Esophagus squamous epithelium (tissue), 5 donors: ENCODE measurements around the gene PRKAR1B. TPM values are rescaled to one million over a fixed set of nuclear protein-coding genes. Genes with fewer than 3 reads are reported as not detected.

Source experiments
- DNase-seq: peaks from one replicate; lab custom pipeline; 2025; lab: John Stamatoyannopoulos, UW
- H3K27ac ChIP-seq, 4 donors: fragments of 200-600 bp; sonication (generic); one replicate each; pipeline ENCODE4 v1.5.1; 2016 to 2019; ENCODE audit warnings: mild to moderate bottlenecking in 1 of 4
- H3K27me3 ChIP-seq, 4 donors: fragments of 200-600 bp; sonication (generic); 1 replicate in 3 of 4; 2 replicates in 1 of 4; pipeline versions ENCODE4 v1.5.1 to v1.6.0; 2017 to 2021; ENCODE audit warnings: antibody characterized with exemption in 1 of 4
- H3K36me3 ChIP-seq, 3 donors: fragments of 200-600 bp; sonication (generic); one replicate each; pipeline ENCODE4 v1.5.1; 2016 to 2019
- H3K4me1 ChIP-seq, 3 donors: fragments of 200-600 bp; sonication (generic); one replicate each; pipeline ENCODE4 v1.5.1; 2017 to 2019
- H3K4me3 ChIP-seq, 4 donors: fragments of 200-600 bp; sonication (generic); 1 replicate in 3 of 4; 2 replicates in 1 of 4; pipeline ENCODE4 v1.5.1; 2016 to 2019; ENCODE audit warnings: mild to moderate bottlenecking in 2 of 4, moderate library complexity in 1 of 4
- H3K9me3 ChIP-seq, 3 donors: fragments of 200-600 bp; sonication (generic); one replicate each; pipeline ENCODE4 v1.5.1; 2016 to 2019
- POLR2A ChIP-seq, 4 donors: fragments of 450-650 bp; IDR thresholded peaks; one replicate each; pipeline ENCODE4 v1.6.1; 2017; ENCODE audit warnings: antibody characterized with exemption in 4 of 4, mild to moderate bottlenecking in 4 of 4, moderate library complexity in 3 of 4
- WGBS, 2 donors: methylation state at CpG; one replicate each; pipeline ENCODE4 v1.1.5; 2018; 5-methylcytosine and 5-hydroxymethylcytosine counted together
- intact Hi-C: fragments of 100-400 bp; cut with DNase I; formaldehyde crosslinking; loops from one replicate; pipeline ENCODE4 v1.15.0; 2022
- total RNA-seq, 4 donors: library from RNA; depleted of rRNA; stranded (reverse); fragments of >200 nt; gene quantifications; one replicate each; pipeline ENCODE4 v1.1.0, GENCODE V29; 2016
- TF ChIP-seq, protein P1 (sequence below), 6 experiments: fragments of 450-650 bp in 4 of 6; fragments of 200-600 bp in 2 of 6; sonication (generic) in 2 of 6; IDR thresholded peaks; one replicate each; pipeline ENCODE4 v1.5.1; 2016 to 2019; ENCODE audit warnings: antibody characterized with exemption in 6 of 6, mild to moderate bottlenecking in 4 of 6, moderate library complexity in 4 of 6
- donor health status: DM: yes; HTN: yes; CAD: no.

Gene PRKAR1B
- total RNA-seq, 4 donors from 2014 or later = 10.2 to 13.1 (median 12.5) TPM

DNA sequence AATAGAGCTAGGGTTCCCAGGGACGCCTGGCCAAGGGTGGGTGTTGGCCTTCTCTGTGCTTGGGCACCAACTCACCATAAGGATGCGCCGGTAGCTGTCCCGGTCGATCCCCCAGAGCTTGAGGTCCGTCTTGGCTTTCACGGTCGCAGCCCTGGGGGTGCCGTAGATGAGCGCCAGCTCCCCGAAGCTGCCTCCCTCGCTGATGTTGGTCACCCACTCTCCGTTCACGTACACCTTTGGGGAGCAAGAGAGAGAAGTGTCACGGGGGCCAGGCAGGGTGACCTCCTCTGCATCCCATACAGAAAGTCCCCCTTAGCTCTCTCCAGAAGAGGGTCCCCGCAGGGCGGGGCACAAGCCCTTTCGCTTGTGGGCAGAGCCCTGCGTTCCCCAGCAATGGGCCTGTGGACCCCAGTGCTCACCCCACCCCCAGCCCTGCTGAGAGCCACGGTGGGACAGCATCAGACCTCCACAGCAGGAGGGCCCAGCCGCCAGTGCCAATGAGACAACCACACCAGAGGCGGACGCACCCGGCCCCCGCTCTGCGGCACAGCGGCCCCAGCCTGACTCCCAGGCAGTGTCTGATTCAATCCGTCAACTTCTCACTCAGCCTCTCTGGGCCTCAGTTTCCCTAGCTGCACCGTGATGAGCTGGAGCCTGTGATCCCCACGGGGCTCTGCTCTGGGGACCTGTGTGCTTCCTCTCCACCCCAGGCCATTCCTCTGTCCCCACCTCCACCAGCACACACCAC, 130.8 kb downstream of the PRKAR1B start:
- H3K4me1 ChIP-seq = peaks cover 0 to 16% (median under 1%) of the 10 kb centered on the region in 3 donors
- H3K27ac ChIP-seq = no peak overlapping the region
- H3K27me3 ChIP-seq = no peaks in the 10 kb centered on the region
- intact Hi-C loops = no loop called here
- no peak for DNase-seq
- WGBS, 2 donors = 83 to 97% methylated on average over 1 to 7 of the region's 30 CpGs
- no peak overlapping the region for H3K4me3 ChIP-seq
- H3K9me3 ChIP-seq = no peaks in the 10 kb centered on the region
- peaks cover 0 to 20% (median 5%) of the 10 kb centered on the region in 3 donors for H3K36me3 ChIP-seq
- TF ChIP-seq, protein P1, sequence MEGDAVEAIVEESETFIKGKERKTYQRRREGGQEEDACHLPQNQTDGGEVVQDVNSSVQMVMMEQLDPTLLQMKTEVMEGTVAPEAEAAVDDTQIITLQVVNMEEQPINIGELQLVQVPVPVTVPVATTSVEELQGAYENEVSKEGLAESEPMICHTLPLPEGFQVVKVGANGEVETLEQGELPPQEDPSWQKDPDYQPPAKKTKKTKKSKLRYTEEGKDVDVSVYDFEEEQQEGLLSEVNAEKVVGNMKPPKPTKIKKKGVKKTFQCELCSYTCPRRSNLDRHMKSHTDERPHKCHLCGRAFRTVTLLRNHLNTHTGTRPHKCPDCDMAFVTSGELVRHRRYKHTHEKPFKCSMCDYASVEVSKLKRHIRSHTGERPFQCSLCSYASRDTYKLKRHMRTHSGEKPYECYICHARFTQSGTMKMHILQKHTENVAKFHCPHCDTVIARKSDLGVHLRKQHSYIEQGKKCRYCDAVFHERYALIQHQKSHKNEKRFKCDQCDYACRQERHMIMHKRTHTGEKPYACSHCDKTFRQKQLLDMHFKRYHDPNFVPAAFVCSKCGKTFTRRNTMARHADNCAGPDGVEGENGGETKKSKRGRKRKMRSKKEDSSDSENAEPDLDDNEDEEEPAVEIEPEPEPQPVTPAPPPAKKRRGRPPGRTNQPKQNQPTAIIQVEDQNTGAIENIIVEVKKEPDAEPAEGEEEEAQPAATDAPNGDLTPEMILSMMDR (IDR thresholded peaks at IDR 0.05) = no peak
- TF ChIP-seq POLR2A (IDR thresholded peaks at IDR 0.05) = no peak

DNA sequence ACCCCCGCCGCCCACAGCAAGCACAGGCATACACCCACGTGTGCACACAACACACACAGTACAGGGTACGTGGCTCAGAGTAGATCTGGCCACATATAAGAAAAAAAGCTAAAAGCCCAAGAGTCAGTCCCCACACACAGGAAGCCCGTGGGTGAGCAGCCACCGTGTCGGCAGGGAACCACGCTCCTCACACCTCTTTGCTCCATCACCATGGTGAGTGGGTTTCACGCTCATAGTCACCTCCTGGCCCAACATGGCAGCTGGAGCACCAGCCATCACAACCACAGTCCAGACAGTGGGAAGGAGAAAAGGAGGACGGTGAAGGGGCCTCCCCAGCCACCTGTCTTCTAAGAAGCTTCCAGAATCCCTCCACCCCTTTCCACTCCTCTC, 131.5 kb downstream of the PRKAR1B start:
- peaks cover 0 to 16% (median 0%) of the 10 kb centered on the region in 3 donors for H3K4me1 ChIP-seq
- no peaks in the 10 kb centered on the region for H3K9me3 ChIP-seq
- no peaks in the 10 kb centered on the region for H3K27me3 ChIP-seq
- no peak overlapping the region for H3K27ac ChIP-seq
- intact Hi-C loops = no loop called here
- peaks cover 0 to 20% (median 5%) of the 10 kb centered on the region in 3 donors for H3K36me3 ChIP-seq
- no peak for DNase-seq
- H3K4me3 ChIP-seq = no peak overlapping the region
- TF ChIP-seq, protein P1 (IDR thresholded peaks at IDR 0.05) = no peak
- TF ChIP-seq POLR2A (IDR thresholded peaks at IDR 0.05) = no peak
- WGBS, 2 donors = 68 to 86% methylated on average over 6 of the region's 10 CpGs

DNA sequence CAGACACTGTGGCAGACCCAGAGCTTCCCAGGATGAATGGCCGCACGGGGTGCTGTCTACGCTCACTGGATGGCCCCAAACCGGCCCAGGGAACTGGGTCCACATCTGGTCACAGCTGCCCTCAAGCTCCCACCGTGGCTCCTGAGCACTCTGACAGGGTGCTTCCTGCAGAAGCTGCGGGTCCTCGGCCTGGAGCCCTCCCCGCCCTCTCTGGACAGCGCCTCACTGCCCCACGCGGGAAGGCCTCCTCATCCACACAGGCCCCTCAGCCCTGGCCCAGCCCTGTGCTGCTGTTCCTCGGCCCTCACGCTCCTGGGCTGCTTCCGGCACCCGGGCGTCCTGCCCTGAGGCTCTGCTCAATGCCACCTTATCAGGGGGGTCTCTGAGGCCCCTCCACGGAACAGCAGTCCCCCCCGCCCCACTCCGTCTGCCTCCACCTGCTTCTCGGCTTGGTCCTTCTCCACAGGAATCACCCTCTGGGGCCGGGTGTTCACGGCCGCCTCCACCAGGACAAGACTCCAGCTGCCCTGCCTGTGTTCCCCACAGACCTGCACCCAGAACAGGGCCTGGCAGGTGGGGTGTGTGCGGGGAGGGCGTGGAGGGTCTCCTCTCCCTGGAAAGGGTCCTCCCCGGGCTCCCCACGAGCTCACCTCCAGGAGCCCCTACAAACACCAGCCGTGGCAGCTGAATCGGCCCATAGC, 132.0 kb downstream of the PRKAR1B start:
- peaks cover 0 to 20% (median 0%) of the 10 kb centered on the region in 3 donors for H3K4me1 ChIP-seq
- WGBS, 2 donors = 96 to 100% methylated on average over 1 to 14 of the region's 29 CpGs
- peaks cover 0 to 25% (median 5%) of the 10 kb centered on the region in 3 donors for H3K36me3 ChIP-seq
- H3K4me3 ChIP-seq = no peak overlapping the region
- intact Hi-C loops = no loop called here
- H3K9me3 ChIP-seq = no peaks in the 10 kb centered on the region
- H3K27ac ChIP-seq = no peak overlapping the region
- no peak for DNase-seq
- no peaks in the 10 kb centered on the region for H3K27me3 ChIP-seq
- TF ChIP-seq, protein P1 (IDR thresholded peaks at IDR 0.05) = no peak
- no peak for TF ChIP-seq POLR2A (IDR thresholded peaks at IDR 0.05)

DNA sequence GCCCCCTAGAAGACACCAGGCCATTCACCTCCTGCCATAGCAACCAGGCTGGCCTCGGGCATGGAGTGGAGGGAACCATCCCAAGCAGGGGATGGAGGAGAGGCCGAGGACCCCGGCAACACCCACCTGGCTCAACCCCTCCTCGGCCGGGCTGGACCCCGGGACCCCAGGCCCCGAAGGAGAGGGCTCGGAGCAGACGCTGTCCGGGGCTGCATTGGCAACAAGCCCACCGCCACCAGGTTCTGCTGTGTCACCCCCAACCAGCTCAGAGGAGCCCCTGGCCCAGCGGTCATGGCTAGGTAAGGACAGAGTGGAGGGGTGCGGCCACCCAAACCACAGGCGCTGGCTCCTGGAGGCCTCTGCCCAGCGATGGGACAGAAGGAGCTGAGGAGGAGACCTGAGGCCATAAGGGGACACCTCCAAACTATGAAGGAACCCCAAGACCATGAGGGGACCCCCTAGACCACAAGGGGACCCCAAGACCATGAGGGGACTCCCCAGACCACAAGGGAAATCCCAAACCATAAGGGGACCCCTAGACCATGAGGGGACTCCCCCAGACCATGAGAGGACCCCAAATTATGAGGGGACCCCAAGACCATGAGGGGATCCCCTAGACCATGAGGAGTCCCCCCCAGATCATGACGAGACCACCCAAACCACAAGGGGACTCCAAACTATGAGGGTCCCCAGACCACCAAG, 132.7 kb downstream of the PRKAR1B start:
- Histone ChIP-seq H3K9me3 (no peaks in the 10 kb centered on the region), H3K36me3 (peaks cover 0 to 29% (median 5%) of the 10 kb centered on the region in 3 donors), H3K27me3 (no peaks in the 10 kb centered on the region), H3K27ac (no peak overlapping the region), H3K4me3 (no peak overlapping the region), H3K4me1 (peaks cover 0 to 20% (median 0%) of the 10 kb centered on the region in 3 donors)
- TF ChIP-seq, protein P1 (IDR thresholded peaks at IDR 0.05) = no peak
- no peak for TF ChIP-seq POLR2A (IDR thresholded peaks at IDR 0.05)
- DNase-seq = no peak
- no CpG with 5 or more reads among the region's 16 CpGs for WGBS, 2 donors
- intact Hi-C loops = no loop called here
